Adipose tissue (tissue), 3 donors: ENCODE measurements around the gene GIPR. TPM values are rescaled to one million over a fixed set of nuclear protein-coding genes. Genes with fewer than 3 reads are reported as not detected.

Experiments
- H3K27ac ChIP-seq: one replicate; pipeline ENCODE4 v1.5.1; 2013; ENCODE audit warnings: low read depth, low read length
- WGBS, 3 donors: extraction: QIAGEN DNeasy Blood & Tissue Kit; methylation state at CpG; one replicate each; pipeline ENCODE4 v1.1.7; 2013; 5-methylcytosine and 5-hydroxymethylcytosine counted together
- polyA plus RNA-seq, 3 donors: library from polyadenylated mRNA; stranded (reverse); fragments of 200-250 nt; gene quantifications; one replicate each; pipeline ENCODE4 v1.2.3, GENCODE V29; 2013
- donor health status: healthy with polysubstance abuse.
- donor health status: Bipolar disorder and iron deficiency.
- donor health status: healthy.

The GIPR gene
- polyA plus RNA-seq, 3 donors: 5.6 to 20.2 (median 7.2) TPM

- H3K27ac ChIP-seq: no peak overlapping the region
- 47 to 55% (median 51%) methylated on average over 14 of the region's 14 CpGs for WGBS, 3 donors
Measured at GRCh38 chr19:45643927-45644771, 23.9 kb upstream of the GIPR start.

- H3K27ac ChIP-seq: no peak overlapping the region
- WGBS, 3 donors: 14 to 15% (median 14%) methylated on average over 27 to 35 of the region's 35 CpGs
Measured at GRCh38 chr19:45645068-45645630, 22.9 kb upstream of the GIPR start.

DNA sequence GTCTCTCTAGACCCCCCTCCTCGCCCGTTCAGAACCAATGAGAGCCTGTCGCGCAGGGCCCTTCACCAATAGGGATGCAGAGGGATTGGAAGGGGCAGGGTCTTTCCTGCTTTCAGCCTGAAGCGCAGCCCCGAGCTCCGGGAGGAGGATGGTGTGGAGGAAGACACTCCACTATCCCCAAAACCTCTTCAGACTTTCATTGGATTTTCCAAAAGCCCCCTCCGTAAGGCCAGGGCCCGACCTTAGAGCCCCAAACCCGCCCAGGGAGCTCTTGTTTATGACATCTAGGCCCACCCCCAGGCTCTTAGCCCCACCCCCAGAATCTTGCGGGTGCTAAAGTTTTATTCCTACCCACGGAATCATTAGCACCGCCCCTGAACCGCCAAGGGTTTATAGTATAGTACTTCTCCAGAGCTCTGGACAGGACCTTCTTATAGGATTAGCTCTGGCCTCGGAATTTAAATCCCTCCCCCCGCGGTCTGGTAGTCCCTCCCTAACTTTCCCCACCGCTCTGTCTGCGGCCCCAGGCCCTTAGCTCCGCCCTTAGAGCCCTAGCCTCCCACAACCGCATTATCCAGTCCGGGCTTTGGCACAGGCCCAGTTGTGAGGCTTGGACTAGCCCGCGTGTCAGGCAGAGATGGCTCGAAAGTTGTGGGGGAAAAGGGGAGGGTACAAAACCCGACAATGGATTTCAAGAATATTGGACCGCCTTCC is 22.2 kb upstream of the GIPR start:
- H3K27ac ChIP-seq: no peak overlapping the region
- 0 to 2% (median 1%) methylated on average over 27 of the region's 27 CpGs for WGBS, 3 donors

DNA sequence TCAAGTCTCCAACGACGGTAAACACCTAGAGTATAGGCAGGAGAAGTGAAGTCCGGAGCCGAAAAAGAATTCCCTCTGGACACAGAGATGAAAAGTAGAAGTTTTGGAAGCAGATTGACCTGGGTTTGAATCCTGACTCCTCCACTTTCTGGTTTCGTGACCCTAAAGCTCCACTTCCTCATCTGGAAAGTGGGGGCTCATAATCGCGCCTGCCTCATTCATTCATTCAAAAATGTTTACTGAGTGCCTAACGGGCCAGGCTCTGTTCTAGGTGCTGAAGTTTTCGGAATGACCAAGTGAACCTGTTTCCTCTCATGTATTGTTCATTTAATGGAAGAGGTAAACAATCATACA is 21.7 kb upstream of the GIPR start:
- 9 to 11% (median 9%) methylated on average over 9 of the region's 9 CpGs for WGBS, 3 donors
- no peak overlapping the region for H3K27ac ChIP-seq

- WGBS, 3 donors: 56 to 77% (median 60%) methylated on average over 3 of the region's 3 CpGs
Measured at GRCh38 chr19:45650722-45651121, 17.3 kb upstream of the GIPR start.

DNA sequence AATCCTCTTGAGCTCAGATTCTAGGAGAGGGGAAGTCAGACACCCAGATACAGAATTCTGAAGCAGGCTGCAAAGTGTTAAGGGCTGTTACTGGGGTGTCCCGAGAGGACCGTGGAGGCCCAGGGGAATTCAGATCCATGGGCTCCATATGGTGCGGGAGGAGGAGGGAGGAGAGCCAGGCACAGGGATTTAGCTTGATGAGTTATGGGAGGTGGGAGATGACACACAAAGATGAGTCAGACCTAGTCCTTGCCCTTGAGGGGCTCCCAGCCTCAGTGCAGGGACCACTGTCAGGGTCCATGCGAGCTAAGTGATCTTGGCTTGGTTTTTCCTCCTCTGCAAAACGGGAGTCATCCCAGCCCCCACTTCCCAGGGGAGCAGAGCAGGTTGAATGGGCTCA is 14.4 kb upstream of the GIPR start:
- WGBS, 3 donors: 44 to 51% (median 47%) methylated on average over 5 of the region's 5 CpGs
- H3K27ac ChIP-seq: no peak overlapping the region

More at GRCh38 chr19:45650722-45651121, 17.3 kb upstream of the GIPR start:
- no peak overlapping the region for H3K27ac ChIP-seq

DNA sequence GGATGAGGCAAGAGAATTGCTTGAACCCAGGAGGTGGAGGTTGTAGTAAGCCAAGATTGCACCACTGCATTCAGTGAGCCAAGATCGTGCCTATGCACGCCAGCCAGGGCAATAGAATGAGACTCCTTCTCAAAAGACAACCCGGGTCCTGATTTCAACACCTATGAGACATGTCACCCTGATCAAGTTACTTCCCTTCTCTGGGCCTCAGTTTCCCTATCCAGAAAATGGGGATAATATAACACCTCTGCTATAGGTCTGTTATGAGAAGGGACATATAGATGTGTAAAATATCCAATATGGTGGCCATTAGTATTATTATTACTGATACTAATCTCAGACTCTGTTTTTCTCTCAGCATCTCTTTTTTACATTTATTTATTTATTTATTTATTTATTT is 12.9 kb upstream of the GIPR start:
- no peak overlapping the region for H3K27ac ChIP-seq
- 30 to 84% (median 52%) methylated on average over 3 of the region's 3 CpGs for WGBS, 3 donors

DNA sequence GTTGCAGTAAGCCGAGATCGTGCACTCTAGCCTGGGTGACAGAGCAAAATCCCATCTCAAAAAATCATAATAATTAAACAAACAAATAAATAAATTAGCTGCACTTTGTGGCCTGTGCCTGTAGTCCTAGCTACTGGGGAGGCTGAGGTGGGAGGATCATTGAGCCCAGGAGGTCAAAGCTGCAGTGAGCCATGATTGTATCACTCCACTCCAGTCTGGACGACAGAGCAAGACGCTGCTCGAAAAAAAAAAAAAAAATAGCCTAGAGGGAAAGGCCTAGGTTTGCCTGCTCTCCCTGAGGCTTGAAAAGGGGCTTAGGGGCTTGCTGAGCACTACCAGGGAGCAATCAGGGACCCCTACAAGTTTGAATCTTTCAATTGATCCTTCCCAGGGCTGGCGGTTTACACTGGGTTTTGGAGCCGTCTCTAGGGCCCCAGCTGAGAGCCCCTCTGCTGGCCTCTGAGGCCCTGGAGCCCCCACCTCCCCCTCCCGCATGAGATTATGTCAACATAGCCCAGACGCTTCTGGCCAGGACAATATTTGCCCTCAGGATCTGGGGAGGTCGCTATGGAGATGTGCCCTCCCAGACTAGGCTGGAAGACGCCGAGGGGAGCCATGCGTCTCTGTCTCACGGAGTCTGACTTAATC is 10.4 kb upstream of the GIPR start:
- 40 to 54% (median 53%) methylated on average over 13 to 14 of the region's 14 CpGs for WGBS, 3 donors

DNA sequence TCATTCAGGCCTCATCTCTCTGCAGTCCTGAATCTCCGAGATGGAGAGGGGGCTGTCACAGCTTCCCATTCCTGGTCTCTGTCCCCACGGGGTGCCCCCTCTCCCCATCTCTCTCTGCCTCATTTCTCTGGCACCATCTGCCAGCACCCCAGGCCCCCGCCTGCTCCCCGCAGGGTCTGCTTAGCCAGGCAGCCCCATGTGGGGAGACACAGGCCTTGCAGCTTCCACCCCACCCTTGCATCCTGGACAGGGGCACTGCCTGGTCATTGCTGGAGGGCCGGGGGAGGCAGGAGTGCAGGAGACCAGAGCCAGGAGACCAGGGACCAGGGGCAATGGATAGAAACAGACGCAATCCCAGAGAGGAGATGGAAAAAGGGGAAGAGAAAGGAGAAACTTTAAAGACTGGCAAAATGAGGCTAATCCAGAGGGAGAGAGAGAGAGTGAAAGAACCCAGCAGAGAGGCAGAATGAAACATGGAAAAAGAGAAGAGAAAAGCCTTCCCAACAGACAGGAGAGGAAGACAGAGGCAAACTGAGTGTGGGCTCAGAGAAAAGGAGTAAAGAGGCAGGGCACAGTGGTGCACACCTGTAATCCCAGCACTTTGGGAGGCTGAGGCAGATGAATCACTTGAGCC is 8.8 kb upstream of the GIPR start:
- 70 to 77% (median 75%) methylated on average over 6 of the region's 6 CpGs for WGBS, 3 donors
- no peak overlapping the region for H3K27ac ChIP-seq

More for the DNA sequence above, 10.4 kb upstream of the GIPR start:
- no peak overlapping the region for H3K27ac ChIP-seq

- 41 to 47% (median 43%) methylated on average over 8 of the region's 8 CpGs for WGBS, 3 donors
- H3K27ac ChIP-seq: no peak overlapping the region
Measured at GRCh38 chr19:45660636-45661035, 7.4 kb upstream of the GIPR start.

DNA sequence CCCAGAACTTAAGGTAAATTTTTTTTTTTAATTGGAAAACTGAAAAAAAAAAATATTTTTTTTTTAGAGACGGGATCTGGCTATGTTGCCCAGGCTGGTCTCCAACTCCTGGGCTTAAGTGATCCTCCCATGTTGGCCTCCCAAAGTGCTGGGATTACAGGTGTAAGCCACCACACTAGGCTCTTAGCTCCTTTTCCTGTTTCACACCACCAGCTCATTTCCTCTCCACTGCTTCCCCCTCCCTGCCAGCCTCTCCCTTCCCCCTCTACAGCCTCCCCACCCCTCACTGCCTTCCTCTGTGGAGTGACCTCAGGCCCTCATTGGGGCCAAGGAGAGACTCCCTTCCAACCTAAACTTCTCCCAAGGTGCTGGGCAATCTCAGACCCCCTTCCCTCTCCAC is 4.2 kb upstream of the GIPR start:
- H3K27ac ChIP-seq: no peak overlapping the region
- 88 to 97% (median 94%) methylated on average over 1 of the region's 1 CpG for WGBS, 3 donors

- H3K27ac ChIP-seq: no peak overlapping the region
- 61 to 68% (median 62%) methylated on average over 7 of the region's 7 CpGs for WGBS, 3 donors
Measured at GRCh38 chr19:45664575-45664974, 3.4 kb upstream of the GIPR start.

DNA sequence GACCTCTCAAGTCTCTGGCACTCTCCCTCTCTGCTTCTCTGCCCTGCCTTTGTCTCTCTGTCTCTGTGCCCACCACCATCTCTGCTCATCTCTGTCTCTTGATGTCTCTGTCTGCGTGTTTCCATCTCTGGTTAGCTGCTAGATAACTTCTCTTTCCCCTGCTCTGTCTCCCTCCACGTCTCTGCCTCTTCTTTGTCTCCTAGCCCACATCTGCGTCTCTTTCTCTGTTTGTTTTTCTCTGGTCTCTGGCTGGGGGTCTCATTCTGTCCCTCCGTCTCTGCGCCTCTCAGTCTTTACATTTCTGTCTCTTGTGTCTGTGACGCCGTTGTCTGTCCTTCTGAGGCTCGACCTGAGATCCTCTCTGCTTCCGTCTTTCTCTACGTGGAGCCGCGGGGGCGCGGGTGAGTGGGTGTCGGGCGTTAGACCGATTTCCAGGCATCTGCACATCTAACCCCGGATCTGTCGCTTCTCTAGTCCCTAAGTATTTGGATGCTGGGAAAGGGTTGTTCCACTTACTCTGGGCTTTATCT is 386 bp downstream of the GIPR start:
- 1 to 3% (median 2%) methylated on average over 19 of the region's 19 CpGs for WGBS, 3 donors
- no peak overlapping the region for H3K27ac ChIP-seq

- no peak overlapping the region for H3K27ac ChIP-seq
- 10 to 15% (median 11%) methylated on average over 35 to 42 of the region's 42 CpGs for WGBS, 3 donors
Measured at GRCh38 chr19:45670670-45671453, 2.8 kb downstream of the GIPR start.

DNA sequence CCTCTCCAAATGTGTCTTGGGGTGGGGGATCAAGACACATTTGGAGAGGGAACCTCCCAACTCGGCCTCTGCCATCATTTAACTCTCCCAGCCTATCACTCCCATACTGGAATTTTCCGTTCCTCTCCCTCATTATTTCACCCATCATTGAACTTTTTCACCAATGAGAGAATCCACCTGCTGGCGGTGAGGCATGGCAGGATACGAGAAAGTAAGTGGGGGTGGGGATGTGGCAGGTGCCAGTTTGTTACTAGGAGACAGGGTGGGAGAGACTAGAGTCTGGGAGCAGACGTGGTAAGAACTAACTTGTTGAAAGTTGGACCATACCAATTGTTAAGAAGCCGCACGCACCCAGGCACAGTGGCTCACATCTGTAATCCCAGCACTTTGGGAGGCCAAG is 6.9 kb downstream of the GIPR start:
- 61 to 84% (median 73%) methylated on average over 7 of the region's 7 CpGs for WGBS, 3 donors

GRCh38 chr19:45676851-45677263 is 8.8 kb downstream of the GIPR start:
- H3K27ac ChIP-seq: no peak overlapping the region
- 3 to 9% (median 7%) methylated on average over 18 to 28 of the region's 28 CpGs for WGBS, 3 donors

More for the DNA sequence above, 6.9 kb downstream of the GIPR start:
- H3K27ac ChIP-seq: no peak overlapping the region

GRCh38 chr19:45677351-45678230 is 9.6 kb downstream of the GIPR start:
- 5 to 10% (median 7%) methylated on average over 47 to 49 of the region's 49 CpGs for WGBS, 3 donors
- H3K27ac ChIP-seq: no peak overlapping the region
